Activated naive CD4-positive, alpha-beta T cell treated with anti-CD3 and anti-CD28 coated beads, Interleukin-2, amount 50 U/mL, for 16 hours (primary cell): ENCODE data around the gene STARD4.

Source experiments
- DNase-seq: peaks from one replicate; pipeline ENCODE4 v3.0.0-alpha.2; 2020

STARD4 gene

GRCh38 chr5:111520908-111521307 lies 8.6 kb upstream of the STARD4 start:
- no peak for DNase-seq

GRCh38 chr5:111518777-111519176 lies 6.4 kb upstream of the STARD4 start:
- no peak for DNase-seq

- no peak for DNase-seq
These were observed 5.6 kb upstream of the STARD4 start for GRCh38 chr5:111517853-111518501.

- no peak for DNase-seq
These were observed 1.8 kb upstream of the STARD4 start for GRCh38 chr5:111514087-111514486.

GRCh38 chr5:111513131-111513520 lies 791 bp upstream of the STARD4 start:
- no peak for DNase-seq

GRCh38 chr5:111511831-111512374 lies 432 bp downstream of the STARD4 start:
- no peak for DNase-seq

- no peak for DNase-seq
These were observed 1.0 kb downstream of the STARD4 start for GRCh38 chr5:111511174-111511830.

GRCh38 chr5:111509119-111509518 lies 3.2 kb downstream of the STARD4 start:
- no peak for DNase-seq

- DNase-seq = no peak
These were observed 5.1 kb downstream of the STARD4 start for GRCh38 chr5:111507276-111507675.

GRCh38 chr5:111505096-111505495 lies 7.2 kb downstream of the STARD4 start:
- DNase-seq = no peak

GRCh38 chr5:111502956-111503355 lies 9.4 kb downstream of the STARD4 start:
- DNase-seq = no peak

GRCh38 chr5:111498346-111498745 lies 14.0 kb downstream of the STARD4 start:
- DNase-seq = no peak

GRCh38 chr5:111495159-111495558 lies 17.2 kb downstream of the STARD4 start:
- DNase-seq = no peak

GRCh38 chr5:111494355-111494999 lies 17.9 kb downstream of the STARD4 start:
- DNase-seq = no peak

- no peak for DNase-seq
These were observed 19.3 kb downstream of the STARD4 start for GRCh38 chr5:111493031-111493430.

GRCh38 chr5:111488353-111488752 lies 24.0 kb downstream of the STARD4 start:
- no peak for DNase-seq

- DNase-seq = no peak
These were observed 25.4 kb downstream of the STARD4 start for GRCh38 chr5:111486926-111487325.

GRCh38 chr5:111486055-111486454 lies 26.3 kb downstream of the STARD4 start:
- no peak for DNase-seq

GRCh38 chr5:111480346-111480745 lies 32.0 kb downstream of the STARD4 start:
- no peak for DNase-seq

GRCh38 chr5:111478898-111479297 lies 33.4 kb downstream of the STARD4 start:
- DNase-seq = no peak

- DNase-seq = no peak
These were observed 34.1 kb downstream of the STARD4 start for GRCh38 chr5:111478266-111478665.

- DNase-seq = no peak
These were observed 39.8 kb downstream of the STARD4 start for GRCh38 chr5:111472579-111472978.

- no peak for DNase-seq
These were observed 40.2 kb downstream of the STARD4 start for GRCh38 chr5:111472096-111472495.

GRCh38 chr5:111469903-111470302 lies 42.4 kb downstream of the STARD4 start:
- DNase-seq = no peak
